ENCODE results near the gene CMIP. TPM values are rescaled to one million over a fixed set of nuclear protein-coding genes. Genes with fewer than 3 reads are reported as not detected.
"Not testable (repeated sequence)": the region's sequence is repeated elsewhere in the genome, so short reads cannot be mapped to it uniquely, and the experiment has no call there.

Gene CMIP
- total and polyA plus RNA-seq, 3 donors from 2014 or later: 34.9 to 72.5 (median 42.0) TPM

DNA sequence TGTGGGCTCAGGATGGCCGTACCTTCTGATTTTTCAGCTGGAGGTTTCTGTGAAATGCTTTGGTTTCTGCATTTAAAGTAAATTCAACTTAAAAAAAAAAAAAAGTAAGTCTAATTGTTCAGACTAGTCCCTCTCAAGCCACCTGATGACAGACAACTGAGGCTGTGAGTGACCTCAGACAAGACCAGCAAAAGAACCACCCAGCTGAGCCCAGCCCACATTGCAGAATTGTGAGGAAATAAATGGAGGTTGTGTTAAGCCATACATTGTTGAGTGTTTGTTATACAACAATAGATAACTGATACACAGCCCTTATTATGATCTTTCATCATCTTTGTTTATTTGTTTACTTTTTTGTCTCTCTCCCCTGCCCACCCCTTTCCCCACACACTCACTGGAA, 44.7 kb upstream of the CMIP start:
- peaks cover 6% of the 10 kb centered on the region for H3K4me1 ChIP-seq
- WGBS, 2 donors: 100% methylated on average over 1 of the region's 1 CpG
- no peaks in the 10 kb centered on the region for H3K36me3 ChIP-seq (ENCODE audit: low read depth, missing control alignments)
- no peak overlapping the region for H3K27ac ChIP-seq
- no peak for DNase-seq
- TF ChIP-seq, protein P1, sequence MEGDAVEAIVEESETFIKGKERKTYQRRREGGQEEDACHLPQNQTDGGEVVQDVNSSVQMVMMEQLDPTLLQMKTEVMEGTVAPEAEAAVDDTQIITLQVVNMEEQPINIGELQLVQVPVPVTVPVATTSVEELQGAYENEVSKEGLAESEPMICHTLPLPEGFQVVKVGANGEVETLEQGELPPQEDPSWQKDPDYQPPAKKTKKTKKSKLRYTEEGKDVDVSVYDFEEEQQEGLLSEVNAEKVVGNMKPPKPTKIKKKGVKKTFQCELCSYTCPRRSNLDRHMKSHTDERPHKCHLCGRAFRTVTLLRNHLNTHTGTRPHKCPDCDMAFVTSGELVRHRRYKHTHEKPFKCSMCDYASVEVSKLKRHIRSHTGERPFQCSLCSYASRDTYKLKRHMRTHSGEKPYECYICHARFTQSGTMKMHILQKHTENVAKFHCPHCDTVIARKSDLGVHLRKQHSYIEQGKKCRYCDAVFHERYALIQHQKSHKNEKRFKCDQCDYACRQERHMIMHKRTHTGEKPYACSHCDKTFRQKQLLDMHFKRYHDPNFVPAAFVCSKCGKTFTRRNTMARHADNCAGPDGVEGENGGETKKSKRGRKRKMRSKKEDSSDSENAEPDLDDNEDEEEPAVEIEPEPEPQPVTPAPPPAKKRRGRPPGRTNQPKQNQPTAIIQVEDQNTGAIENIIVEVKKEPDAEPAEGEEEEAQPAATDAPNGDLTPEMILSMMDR (IDR thresholded peaks at IDR 0.05): no peak
- no peak for TF ChIP-seq POLR2A (IDR thresholded peaks at IDR 0.05)
- no peaks in the 10 kb centered on the region for H3K27me3 ChIP-seq
- intact Hi-C loops (cut with DNase I; ENCODE audit: low total_unique reads): loop anchor here (10.0 kb wide), 2 partner anchors 215 to 295 kb away; no protein-coding TSS in a partner anchor
- no peaks in the 10 kb centered on the region for H3K9me3 ChIP-seq
- no peak overlapping the region for H3K4me3 ChIP-seq

- no peak for TF ChIP-seq POLR2A (IDR thresholded peaks at IDR 0.05)
- TF ChIP-seq, protein P1 (IDR thresholded peaks at IDR 0.05): no peak
- no peaks in the 10 kb centered on the region for H3K27me3 ChIP-seq
- intact Hi-C loops (cut with DNase I; ENCODE audit: low total_unique reads): loop anchor here (10.0 kb wide), 2 partner anchors 214 to 294 kb away; no protein-coding TSS in a partner anchor
- no peak overlapping the region for H3K4me3 ChIP-seq
- H3K4me1 ChIP-seq: peaks cover 6% of the 10 kb centered on the region
- no peaks in the 10 kb centered on the region for H3K9me3 ChIP-seq
- H3K36me3 ChIP-seq (ENCODE audit: low read depth, missing control alignments): no peaks in the 10 kb centered on the region
- no peak for DNase-seq
- 50 to 68% methylated on average over 16 to 19 of the region's 19 CpGs for WGBS, 2 donors
- H3K27ac ChIP-seq: no peak overlapping the region
These were observed 43.3 kb upstream of the CMIP start for GRCh38 chr16:81401035-81401950.

GRCh38 chr16:81403208-81403600, 41.4 kb upstream of the CMIP start:
- H3K4me1 ChIP-seq: peaks cover 6% of the 10 kb centered on the region
- no peaks in the 10 kb centered on the region for H3K36me3 ChIP-seq (ENCODE audit: low read depth, missing control alignments)
- peak overlapping the region in 1 of 2 donors; percentile 48 for H3K4me3 ChIP-seq
- H3K27ac ChIP-seq: no peak overlapping the region
- intact Hi-C loops (cut with DNase I; ENCODE audit: low total_unique reads): loop anchor here (10.0 kb wide), 2 partner anchors 212 to 292 kb away; no protein-coding TSS in a partner anchor
- no peaks in the 10 kb centered on the region for H3K9me3 ChIP-seq
- H3K27me3 ChIP-seq: no peaks in the 10 kb centered on the region
- DNase-seq: no peak
- TF ChIP-seq, protein P1 (IDR thresholded peaks at IDR 0.05): no peak
- TF ChIP-seq POLR2A (IDR thresholded peaks at IDR 0.05): no peak
- 32% methylated on average over 5 of the region's 5 CpGs for WGBS, 2 donors

DNA sequence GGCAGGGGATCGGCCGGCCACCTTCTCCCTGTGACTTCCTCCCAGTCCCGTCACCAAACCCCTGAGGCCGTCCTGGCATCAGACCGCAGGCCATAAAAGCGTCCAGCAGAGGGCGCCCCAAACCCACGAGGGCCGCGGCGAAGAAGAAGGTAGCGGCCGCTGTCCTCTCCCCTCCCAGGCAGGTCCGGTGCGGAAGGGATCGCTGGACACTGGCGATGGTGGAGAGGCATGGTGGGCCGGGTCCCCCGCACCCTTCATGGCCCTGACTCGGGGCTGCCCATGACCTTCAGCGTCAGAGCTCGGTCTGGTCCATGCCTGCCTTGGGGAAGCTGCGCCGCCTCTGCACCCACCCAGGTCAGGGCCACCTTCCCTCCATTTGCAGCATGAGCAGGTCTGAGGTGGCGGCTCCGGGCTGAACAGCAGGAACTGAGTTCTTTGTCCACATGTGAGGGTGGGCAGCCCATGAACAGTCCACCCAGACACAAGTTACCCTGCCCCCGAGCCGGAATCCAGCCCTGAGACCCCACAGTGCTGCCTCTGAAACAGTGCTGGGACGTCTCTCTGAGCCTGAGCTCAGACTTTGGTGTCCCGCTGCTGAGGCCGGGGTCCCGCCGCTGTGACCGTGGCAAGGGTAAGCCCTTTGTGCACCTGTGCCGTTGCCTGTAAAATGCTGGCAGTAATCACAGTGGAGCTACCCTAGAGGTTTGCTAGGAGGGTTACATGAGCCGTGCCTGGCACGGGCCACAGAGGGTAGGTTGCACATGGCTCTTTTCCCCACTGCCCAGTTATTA, 40.8 kb upstream of the CMIP start:
- Histone ChIP-seq H3K4me3 (peak overlapping the region in 1 of 2 donors; percentile 48), H3K36me3 (ENCODE audit: low read depth, missing control alignments) (no peaks in the 10 kb centered on the region), H3K9me3 (no peaks in the 10 kb centered on the region), H3K27ac (no peak overlapping the region), H3K4me1 (peaks cover 6% of the 10 kb centered on the region), H3K27me3 (no peaks in the 10 kb centered on the region)
- intact Hi-C loops (cut with DNase I; ENCODE audit: low total_unique reads): loop anchor here (10.0 kb wide), 2 partner anchors 211 to 291 kb away; no protein-coding TSS in a partner anchor
- DNase-seq: peak; percentile 89
- WGBS, 2 donors: 14 to 17% methylated on average over 26 to 37 of the region's 37 CpGs
- no peak for TF ChIP-seq POLR2A (IDR thresholded peaks at IDR 0.05)
- TF ChIP-seq, protein P1 (IDR thresholded peaks at IDR 0.05): peak; percentile 78 to 96 (median 89)

GRCh38 chr16:81405002-81405401, 39.6 kb upstream of the CMIP start:
- intact Hi-C loops (cut with DNase I; ENCODE audit: low total_unique reads): loop anchor here (10.0 kb wide), 2 partner anchors 210 to 290 kb away; no protein-coding TSS in a partner anchor
- not testable (repeated sequence) for H3K4me1 ChIP-seq; H3K9me3 ChIP-seq; H3K36me3 ChIP-seq (ENCODE audit: low read depth, missing control alignments); DNase-seq; H3K27ac ChIP-seq; H3K27me3 ChIP-seq; H3K4me3 ChIP-seq
- 93 to 97% methylated on average over 2 of the region's 2 CpGs for whole genome bisulfite sequencing, 2 donors
